ENCODE results near the gene SLC23A1.

SLC23A1 gene

DNA sequence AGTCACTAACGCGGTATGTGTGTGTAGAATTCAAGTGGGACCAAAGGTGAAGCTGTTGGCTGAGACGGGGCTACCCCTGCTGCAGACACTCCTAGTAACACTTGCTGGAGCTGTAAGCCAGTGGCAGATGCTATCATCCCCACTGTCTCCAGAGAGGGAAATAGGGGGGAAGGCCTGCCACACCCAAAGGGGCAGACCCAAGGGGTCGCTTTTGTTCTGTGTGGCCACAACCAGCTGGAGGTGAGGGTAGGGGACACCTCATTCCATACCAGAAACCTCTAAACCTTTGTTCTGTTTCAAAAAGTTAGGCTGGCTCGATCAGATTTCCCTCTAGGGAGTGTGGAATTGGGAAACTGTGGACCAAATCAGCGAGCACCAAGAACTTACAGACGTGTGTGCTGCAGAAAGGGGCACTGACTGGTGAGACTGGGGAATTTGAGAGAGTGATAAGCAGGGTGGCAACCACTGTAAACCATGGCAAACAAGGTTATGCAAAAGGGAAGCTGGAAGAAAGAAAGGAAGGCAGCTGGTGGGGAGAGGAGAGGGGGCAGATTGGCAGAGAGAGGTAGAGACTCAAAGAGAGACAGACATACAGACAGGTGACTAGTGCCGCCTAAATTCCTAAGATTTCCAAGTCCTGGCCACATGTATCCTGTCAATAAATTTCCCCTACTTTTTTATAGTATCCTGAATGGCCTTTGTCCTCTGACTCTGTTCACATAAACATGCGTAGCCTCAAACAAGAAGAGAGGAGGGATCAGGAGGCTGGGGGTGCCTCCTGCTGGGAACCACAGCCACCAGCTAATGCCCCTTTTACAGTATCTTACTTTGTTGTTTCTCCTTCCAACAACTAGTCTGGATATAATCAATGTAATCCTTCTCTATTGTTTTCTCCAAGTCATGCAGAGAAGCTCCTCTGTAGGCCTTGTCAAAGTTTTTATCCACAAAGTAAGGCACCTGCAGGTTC, 36.4 kb upstream of the SLC23A1 start:
- TF ChIP-seq, protein P1, sequence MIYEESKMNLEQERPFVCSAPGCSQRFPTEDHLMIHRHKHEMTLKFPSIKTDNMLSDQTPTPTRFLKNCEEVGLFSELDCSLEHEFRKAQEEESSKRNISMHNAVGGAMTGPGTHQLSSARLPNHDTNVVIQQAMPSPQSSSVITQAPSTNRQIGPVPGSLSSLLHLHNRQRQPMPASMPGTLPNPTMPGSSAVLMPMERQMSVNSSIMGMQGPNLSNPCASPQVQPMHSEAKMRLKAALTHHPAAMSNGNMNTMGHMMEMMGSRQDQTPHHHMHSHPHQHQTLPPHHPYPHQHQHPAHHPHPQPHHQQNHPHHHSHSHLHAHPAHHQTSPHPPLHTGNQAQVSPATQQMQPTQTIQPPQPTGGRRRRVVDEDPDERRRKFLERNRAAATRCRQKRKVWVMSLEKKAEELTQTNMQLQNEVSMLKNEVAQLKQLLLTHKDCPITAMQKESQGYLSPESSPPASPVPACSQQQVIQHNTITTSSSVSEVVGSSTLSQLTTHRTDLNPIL (CRISPR knock-in tag; IDR thresholded peaks at IDR 0.05; ENCODE audit: low read depth): no peak
- TF ChIP-seq TCF4 (CRISPR knock-in tag; IDR thresholded peaks at IDR 0.05; ENCODE audit: borderline replicate concordance): no peak
- no peak for TF ChIP-seq ZNF565 (CRISPR knock-in tag; conservative IDR thresholded peaks at IDR 0.05; ENCODE audit: low read depth)
- TF ChIP-seq, protein P2, sequence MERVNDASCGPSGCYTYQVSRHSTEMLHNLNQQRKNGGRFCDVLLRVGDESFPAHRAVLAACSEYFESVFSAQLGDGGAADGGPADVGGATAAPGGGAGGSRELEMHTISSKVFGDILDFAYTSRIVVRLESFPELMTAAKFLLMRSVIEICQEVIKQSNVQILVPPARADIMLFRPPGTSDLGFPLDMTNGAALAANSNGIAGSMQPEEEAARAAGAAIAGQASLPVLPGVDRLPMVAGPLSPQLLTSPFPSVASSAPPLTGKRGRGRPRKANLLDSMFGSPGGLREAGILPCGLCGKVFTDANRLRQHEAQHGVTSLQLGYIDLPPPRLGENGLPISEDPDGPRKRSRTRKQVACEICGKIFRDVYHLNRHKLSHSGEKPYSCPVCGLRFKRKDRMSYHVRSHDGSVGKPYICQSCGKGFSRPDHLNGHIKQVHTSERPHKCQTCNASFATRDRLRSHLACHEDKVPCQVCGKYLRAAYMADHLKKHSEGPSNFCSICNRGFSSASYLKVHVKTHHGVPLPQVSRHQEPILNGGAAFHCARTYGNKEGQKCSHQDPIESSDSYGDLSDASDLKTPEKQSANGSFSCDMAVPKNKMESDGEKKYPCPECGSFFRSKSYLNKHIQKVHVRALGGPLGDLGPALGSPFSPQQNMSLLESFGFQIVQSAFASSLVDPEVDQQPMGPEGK (CRISPR knock-in tag; IDR thresholded peaks at IDR 0.05; ENCODE audit: borderline replicate concordance): no peak
- TF ChIP-seq, protein P3, sequence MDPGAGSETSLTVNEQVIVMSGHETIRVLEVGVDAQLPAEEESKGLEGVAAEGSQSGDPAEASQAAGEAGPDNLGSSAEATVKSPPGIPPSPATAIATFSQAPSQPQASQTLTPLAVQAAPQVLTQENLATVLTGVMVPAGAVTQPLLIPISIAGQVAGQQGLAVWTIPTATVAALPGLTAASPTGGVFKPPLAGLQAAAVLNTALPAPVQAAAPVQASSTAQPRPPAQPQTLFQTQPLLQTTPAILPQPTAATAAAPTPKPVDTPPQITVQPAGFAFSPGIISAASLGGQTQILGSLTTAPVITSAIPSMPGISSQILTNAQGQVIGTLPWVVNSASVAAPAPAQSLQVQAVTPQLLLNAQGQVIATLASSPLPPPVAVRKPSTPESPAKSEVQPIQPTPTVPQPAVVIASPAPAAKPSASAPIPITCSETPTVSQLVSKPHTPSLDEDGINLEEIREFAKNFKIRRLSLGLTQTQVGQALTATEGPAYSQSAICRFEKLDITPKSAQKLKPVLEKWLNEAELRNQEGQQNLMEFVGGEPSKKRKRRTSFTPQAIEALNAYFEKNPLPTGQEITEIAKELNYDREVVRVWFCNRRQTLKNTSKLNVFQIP (CRISPR knock-in tag; IDR thresholded peaks at IDR 0.05; ENCODE audit: borderline replicate concordance, low read depth): no peak
- no peak for TF ChIP-seq ZC3H10 (CRISPR knock-in tag; IDR thresholded peaks at IDR 0.05)
- TF ChIP-seq, protein P4, sequence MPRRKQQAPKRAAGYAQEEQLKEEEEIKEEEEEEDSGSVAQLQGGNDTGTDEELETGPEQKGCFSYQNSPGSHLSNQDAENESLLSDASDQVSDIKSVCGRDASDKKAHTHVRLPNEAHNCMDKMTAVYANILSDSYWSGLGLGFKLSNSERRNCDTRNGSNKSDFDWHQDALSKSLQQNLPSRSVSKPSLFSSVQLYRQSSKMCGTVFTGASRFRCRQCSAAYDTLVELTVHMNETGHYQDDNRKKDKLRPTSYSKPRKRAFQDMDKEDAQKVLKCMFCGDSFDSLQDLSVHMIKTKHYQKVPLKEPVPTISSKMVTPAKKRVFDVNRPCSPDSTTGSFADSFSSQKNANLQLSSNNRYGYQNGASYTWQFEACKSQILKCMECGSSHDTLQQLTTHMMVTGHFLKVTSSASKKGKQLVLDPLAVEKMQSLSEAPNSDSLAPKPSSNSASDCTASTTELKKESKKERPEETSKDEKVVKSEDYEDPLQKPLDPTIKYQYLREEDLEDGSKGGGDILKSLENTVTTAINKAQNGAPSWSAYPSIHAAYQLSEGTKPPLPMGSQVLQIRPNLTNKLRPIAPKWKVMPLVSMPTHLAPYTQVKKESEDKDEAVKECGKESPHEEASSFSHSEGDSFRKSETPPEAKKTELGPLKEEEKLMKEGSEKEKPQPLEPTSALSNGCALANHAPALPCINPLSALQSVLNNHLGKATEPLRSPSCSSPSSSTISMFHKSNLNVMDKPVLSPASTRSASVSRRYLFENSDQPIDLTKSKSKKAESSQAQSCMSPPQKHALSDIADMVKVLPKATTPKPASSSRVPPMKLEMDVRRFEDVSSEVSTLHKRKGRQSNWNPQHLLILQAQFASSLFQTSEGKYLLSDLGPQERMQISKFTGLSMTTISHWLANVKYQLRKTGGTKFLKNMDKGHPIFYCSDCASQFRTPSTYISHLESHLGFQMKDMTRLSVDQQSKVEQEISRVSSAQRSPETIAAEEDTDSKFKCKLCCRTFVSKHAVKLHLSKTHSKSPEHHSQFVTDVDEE (CRISPR knock-in tag; IDR thresholded peaks at IDR 0.05): no peak
- no peak for TF ChIP-seq ESRRG (CRISPR knock-in tag; IDR thresholded peaks at IDR 0.05)
- no peak for TF ChIP-seq ZNF70 (CRISPR knock-in tag; IDR thresholded peaks at IDR 0.05)
- no peak for TF ChIP-seq SNAI2 (CRISPR knock-in tag; IDR thresholded peaks at IDR 0.05)
- TF ChIP-seq ARNTL (CRISPR knock-in tag; IDR thresholded peaks at IDR 0.05; ENCODE audit: borderline replicate concordance, low read depth): no peak
- no peak for TF ChIP-seq OSR1 (CRISPR knock-in tag; IDR thresholded peaks at IDR 0.05)
- TF ChIP-seq ZFP3 (CRISPR knock-in tag; IDR thresholded peaks at IDR 0.05): no peak
- no peak for TF ChIP-seq ZNF8 (CRISPR knock-in tag; IDR thresholded peaks at IDR 0.05)
- no peak for ATAC-seq

DNA sequence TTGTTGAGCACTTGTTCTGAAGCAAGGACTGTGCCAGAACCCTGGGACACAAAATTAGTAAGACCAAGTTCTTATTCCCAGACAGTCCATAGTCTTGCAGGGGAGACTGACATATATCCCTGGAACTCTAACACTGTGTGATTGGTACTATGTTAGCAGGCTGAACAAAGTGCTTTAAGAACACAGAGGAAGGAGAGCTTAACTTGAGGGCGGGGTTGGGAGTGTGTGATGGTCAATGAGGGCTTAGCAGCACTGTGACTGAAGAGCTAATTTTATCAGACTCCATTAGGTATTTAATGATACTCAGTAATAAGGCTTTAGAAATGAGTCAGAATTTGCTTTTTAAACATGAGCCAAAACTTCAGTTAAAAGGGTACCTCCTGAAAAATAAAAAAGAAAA, 35.7 kb upstream of the SLC23A1 start:
- TF ChIP-seq SNAI2 (CRISPR knock-in tag; IDR thresholded peaks at IDR 0.05) (no peak), ARNTL (CRISPR knock-in tag; IDR thresholded peaks at IDR 0.05; ENCODE audit: borderline replicate concordance, low read depth) (no peak), TCF4 (CRISPR knock-in tag; IDR thresholded peaks at IDR 0.05; ENCODE audit: borderline replicate concordance) (no peak), GLIS3 (CRISPR knock-in tag; IDR thresholded peaks at IDR 0.05) (no peak), ZNF70 (CRISPR knock-in tag; IDR thresholded peaks at IDR 0.05) (no peak), BACH2 (CRISPR knock-in tag; IDR thresholded peaks at IDR 0.05; ENCODE audit: borderline replicate concordance) (no peak), ZFP30 (CRISPR knock-in tag; IDR thresholded peaks at IDR 0.05) (no peak), PPARA (CRISPR knock-in tag; IDR thresholded peaks at IDR 0.05; ENCODE audit: borderline replicate concordance) (no peak), ZNF8 (CRISPR knock-in tag; IDR thresholded peaks at IDR 0.05) (no peak), RARB (CRISPR knock-in tag; IDR thresholded peaks at IDR 0.05) (no peak), TOX (CRISPR knock-in tag; IDR thresholded peaks at IDR 0.05; ENCODE audit: borderline replicate concordance) (no peak), OSR1 (CRISPR knock-in tag; IDR thresholded peaks at IDR 0.05) (no peak), ZFP3 (CRISPR knock-in tag; IDR thresholded peaks at IDR 0.05) (no peak), CSDC2 (CRISPR knock-in tag; IDR thresholded peaks at IDR 0.05) (no peak), ZNF565 (CRISPR knock-in tag; conservative IDR thresholded peaks at IDR 0.05; ENCODE audit: low read depth) (no peak), ISL1 (CRISPR knock-in tag; IDR thresholded peaks at IDR 0.05) (no peak)
- TF ChIP-seq, protein P3 (CRISPR knock-in tag; IDR thresholded peaks at IDR 0.05; ENCODE audit: borderline replicate concordance, low read depth): no peak
- TF ChIP-seq, protein P5, sequence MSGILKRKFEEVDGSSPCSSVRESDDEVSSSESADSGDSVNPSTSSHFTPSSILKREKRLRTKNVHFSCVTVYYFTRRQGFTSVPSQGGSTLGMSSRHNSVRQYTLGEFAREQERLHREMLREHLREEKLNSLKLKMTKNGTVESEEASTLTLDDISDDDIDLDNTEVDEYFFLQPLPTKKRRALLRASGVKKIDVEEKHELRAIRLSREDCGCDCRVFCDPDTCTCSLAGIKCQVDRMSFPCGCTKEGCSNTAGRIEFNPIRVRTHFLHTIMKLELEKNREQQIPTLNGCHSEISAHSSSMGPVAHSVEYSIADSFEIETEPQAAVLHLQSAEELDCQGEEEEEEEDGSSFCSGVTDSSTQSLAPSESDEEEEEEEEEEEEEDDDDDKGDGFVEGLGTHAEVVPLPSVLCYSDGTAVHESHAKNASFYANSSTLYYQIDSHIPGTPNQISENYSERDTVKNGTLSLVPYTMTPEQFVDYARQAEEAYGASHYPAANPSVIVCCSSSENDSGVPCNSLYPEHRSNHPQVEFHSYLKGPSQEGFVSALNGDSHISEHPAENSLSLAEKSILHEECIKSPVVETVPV (CRISPR knock-in tag; IDR thresholded peaks at IDR 0.05): no peak
- TF ChIP-seq, protein P4 (CRISPR knock-in tag; IDR thresholded peaks at IDR 0.05): no peak
- ATAC-seq: no peak
